Memory B cell (primary cell): Measurements from ENCODE around the gene MT1B.
"Not testable (repeated sequence)": the region's sequence is repeated elsewhere in the genome, so short reads cannot be mapped to it uniquely, and the experiment has no call there.

Experiments
- ATAC-seq: fragments of 150-1000 bp; cut with Tn5 transposase; 2 replicates; pipeline ENCODE4 v1.10.0; 2021; ENCODE audit warnings: low read depth, mild to moderate bottlenecking, moderate library complexity
- DNase-seq, 2 donors: peaks; one replicate each; pipeline ENCODE4 v3.0.0; 2022; ENCODE audit warnings: low spot score in 2 of 2
- H3K27ac Mint-ChIP-seq: one replicate; pipeline ENCODE4 v1.8.0; 2022; ENCODE audit warnings: mild to moderate bottlenecking, moderate library complexity, mixed read lengths
- H3K27me3 Mint-ChIP-seq: one replicate; pipeline ENCODE4 v1.8.0; 2022; ENCODE audit warnings: mixed read lengths
- H3K36me3 Mint-ChIP-seq: one replicate; pipeline ENCODE4 v1.8.0; 2022; ENCODE audit warnings: mild to moderate bottlenecking, mixed read lengths
- H3K4me1 Mint-ChIP-seq: one replicate; pipeline ENCODE4 v1.8.0; 2022; ENCODE audit warnings: mixed read lengths
- H3K4me3 Mint-ChIP-seq: one replicate; pipeline ENCODE4 v1.8.0; 2022; ENCODE audit warnings: mild to moderate bottlenecking, moderate library complexity, mixed read lengths
- H3K9me3 Mint-ChIP-seq: one replicate; pipeline ENCODE4 v1.8.0; 2022; ENCODE audit warnings: mixed read lengths

Gene MT1B

DNA sequence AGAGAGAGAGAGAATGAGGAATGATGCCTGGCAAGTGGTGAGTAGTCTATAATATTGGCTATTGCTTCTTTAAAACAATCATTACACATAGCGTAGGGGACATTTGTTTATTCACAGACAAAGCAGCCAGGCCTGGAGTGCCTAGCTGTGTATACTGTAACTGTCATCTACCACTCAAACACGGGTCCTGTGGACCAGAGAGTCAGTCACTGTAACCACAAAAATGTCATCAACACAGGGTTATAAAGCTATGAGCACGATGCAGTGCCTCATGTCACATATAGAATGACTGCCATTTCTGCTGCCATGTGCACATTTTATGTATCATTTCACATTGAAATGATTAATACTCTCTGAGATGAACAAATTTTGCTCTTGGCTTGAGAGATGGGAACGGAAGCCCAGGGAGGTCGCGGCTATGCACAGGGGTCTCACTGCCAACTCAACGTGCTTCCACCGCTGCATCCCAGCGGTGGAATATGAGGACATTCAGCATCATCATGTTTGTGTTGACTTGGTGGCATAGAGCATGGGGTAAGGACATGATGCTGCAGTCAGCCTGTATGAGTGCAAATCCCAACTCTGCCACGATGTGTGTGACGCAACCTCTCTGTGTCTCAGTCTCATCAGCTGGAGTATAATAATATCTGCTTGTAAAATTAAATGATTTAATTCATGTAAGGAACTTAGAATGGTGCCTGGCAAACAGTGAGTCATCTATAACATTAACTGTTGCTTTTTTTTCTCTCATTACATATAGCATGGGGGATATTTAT, 21.3 kb downstream of the MT1B start:
- H3K27ac Mint-ChIP-seq = no peak overlapping the region
- no peak overlapping the region for H3K4me3 Mint-ChIP-seq
- H3K27me3 Mint-ChIP-seq = peaks cover 39% of the 10 kb centered on the region
- no peaks in the 10 kb centered on the region for H3K9me3 Mint-ChIP-seq
- no peak for DNase-seq
- H3K36me3 Mint-ChIP-seq = no peaks in the 10 kb centered on the region
- ATAC-seq = no peak
- H3K4me1 Mint-ChIP-seq = peaks cover 19% of the 10 kb centered on the region

DNA sequence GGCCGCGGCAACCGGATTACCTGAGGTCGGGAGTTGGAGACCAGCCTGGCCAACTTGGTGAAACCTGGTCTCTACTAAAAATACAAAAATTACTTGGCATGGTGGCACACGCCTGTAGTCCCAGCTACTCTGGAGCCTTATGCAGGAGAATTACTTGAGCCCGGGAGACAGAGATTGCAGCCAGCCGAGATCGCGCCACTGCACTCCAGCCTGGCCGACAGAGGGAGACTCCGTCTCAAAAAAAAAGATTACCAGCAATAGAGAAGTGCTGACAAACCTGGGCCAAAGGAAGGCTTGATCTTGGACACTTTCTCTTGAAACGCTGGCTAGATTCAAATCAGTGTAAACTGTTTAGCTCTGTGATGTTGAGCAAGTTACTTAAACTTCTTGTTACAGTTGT, 22.2 kb downstream of the MT1B start:
- ATAC-seq (peak; percentile 64), DNase-seq (no peak)
- Mint-ChIP-seq H3K9me3 (no peaks in the 10 kb centered on the region), H3K36me3 (no peaks in the 10 kb centered on the region), H3K27ac (no peak overlapping the region), H3K27me3 (peaks cover 32% of the 10 kb centered on the region), H3K4me3 (no peak overlapping the region), H3K4me1 (peaks cover 12% of the 10 kb centered on the region)

DNA sequence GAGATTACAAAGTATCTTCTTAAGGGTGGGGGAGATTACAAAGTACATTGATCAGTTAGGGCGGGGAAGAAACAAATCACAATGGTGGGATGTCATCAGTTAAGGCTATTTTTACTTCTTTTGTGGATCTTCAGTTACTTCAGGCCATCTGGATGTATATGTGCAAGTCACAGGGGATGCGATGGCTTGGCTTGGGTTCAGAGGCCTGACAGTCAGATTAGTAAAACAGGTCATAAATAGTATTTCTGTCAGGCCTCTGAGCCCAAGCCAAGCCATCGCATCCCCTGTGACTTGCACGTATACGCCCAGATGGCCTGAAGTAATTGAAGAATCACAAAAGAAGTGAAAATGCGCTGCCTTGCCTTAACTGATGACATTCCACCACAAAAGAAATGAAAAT, 22.9 kb downstream of the MT1B start:
- not testable (repeated sequence) for H3K27ac Mint-ChIP-seq, ATAC-seq, H3K36me3 Mint-ChIP-seq, H3K4me3 Mint-ChIP-seq, H3K4me1 Mint-ChIP-seq, DNase-seq, H3K9me3 Mint-ChIP-seq
- H3K27me3 Mint-ChIP-seq = peaks cover 28% of the 10 kb centered on the region

DNA sequence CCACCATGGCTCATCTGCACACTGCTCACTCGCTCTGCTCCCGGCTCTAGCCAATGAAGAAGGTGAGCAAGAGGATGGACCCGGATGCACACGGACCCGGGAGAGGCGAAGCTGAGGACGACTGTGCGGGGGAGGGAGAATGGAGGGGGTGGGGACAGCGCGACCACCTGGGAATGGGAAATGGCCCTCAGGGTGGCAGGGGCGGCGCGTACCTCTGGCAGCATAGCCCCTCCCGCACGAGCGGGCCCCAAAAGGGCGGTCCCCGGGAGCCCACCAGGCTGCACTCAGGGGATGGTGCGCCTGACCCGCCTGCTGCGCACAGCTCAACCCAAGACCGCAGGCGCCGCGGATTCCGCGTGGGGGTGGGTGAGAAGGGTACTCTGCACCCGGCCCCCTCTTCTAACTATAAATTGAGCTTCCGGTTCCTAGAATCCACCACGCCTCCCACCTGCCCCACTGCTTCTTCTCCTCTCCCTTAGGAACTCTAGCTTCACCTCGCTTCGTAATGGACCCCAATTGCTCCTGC, 24.1 kb downstream of the MT1B start:
- H3K27ac Mint-ChIP-seq = peak overlapping the region; percentile 28
- H3K9me3 Mint-ChIP-seq = no peaks in the 10 kb centered on the region
- DNase-seq (no peak), ATAC-seq (peak; percentile 57)
- peaks cover 6% of the 10 kb centered on the region for H3K4me1 Mint-ChIP-seq
- H3K27me3 Mint-ChIP-seq = peaks cover 25% of the 10 kb centered on the region
- H3K36me3 Mint-ChIP-seq = no peaks in the 10 kb centered on the region
- H3K4me3 Mint-ChIP-seq = peak overlapping the region; percentile 55

DNA sequence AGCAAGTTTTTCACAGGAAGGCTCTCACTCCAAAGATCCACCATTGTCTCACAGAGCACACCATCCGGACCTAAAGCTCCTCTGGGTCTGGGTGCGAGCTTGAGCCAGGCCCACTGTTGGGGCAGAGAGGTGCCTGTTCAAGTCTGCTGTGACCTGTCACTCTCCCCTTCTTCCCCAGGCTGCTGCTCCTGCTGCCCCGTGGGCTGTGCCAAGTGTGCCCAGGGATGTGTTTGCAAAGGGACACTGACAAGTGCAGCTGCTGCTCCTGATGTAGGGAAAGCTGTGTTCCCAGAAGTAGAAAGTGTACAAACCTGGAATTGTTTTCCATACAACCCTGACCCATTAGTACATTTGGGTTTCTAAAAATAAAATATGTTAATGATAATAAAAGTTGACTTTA, 25.8 kb downstream of the MT1B start:
- ATAC-seq = no peak
- no peak overlapping the region for H3K27ac Mint-ChIP-seq
- peaks cover 21% of the 10 kb centered on the region for H3K27me3 Mint-ChIP-seq
- no peak overlapping the region for H3K4me3 Mint-ChIP-seq
- H3K4me1 Mint-ChIP-seq = peaks cover 15% of the 10 kb centered on the region
- no peaks in the 10 kb centered on the region for H3K9me3 Mint-ChIP-seq
- no peaks in the 10 kb centered on the region for H3K36me3 Mint-ChIP-seq
- DNase-seq = no peak

DNA sequence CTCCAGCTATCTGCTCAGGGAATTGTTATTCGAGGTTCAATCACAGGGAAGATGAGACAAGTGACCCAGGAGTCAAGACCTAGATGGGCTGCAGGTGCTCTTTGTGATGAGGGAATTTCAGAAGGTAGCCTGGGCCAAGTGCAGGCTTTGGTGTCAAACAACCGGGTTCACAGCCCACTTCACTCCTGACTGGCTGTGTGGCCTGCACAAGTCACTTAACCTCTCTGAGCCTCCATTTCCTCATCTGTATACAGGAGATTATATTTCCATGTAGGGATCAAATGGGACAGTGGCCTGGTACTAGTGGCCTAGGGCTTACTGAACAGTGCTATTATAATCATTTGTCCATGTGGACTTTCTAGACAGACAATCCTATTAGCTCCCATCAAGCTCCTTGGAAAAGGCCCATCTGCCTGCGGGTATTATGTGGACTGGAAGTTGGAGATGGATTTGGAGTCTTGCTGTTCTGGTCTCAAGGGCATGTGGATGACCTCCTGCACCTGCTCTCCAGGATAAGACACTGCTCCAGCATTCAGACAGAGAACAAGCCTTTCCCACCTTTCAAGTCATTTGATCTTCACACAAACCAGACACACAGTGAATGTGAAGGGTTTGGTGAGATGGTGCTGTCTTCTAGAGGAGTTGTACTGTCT, 27.5 kb downstream of the MT1B start:
- no peak for ATAC-seq
- Mint-ChIP-seq H3K4me3 (no peak overlapping the region), H3K36me3 (no peaks in the 10 kb centered on the region), H3K27ac (no peak overlapping the region), H3K27me3 (peaks cover 15% of the 10 kb centered on the region), H3K4me1 (peaks cover 15% of the 10 kb centered on the region), H3K9me3 (no peaks in the 10 kb centered on the region)
- DNase-seq = no peak

DNA sequence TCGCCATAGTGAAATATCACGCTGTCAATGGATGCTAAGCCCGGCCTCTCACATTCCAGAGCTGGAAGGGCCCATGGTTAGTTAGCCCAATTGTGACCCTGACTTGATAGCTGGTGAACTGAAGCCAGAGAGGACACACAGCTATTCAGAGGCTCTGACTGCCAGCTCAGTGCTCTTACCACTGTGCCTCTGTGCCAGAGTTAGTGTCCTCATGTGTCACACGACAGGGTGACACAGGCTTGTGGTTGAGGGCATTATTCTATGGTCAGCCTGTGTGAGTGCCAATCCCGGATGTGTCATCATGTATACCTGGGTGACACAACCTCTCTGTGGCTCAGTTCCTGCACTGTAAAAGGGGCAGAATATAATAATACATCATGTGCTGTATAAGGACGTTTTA, 28.1 kb downstream of the MT1B start:
- Mint-ChIP-seq H3K27ac (no peak overlapping the region), H3K9me3 (no peaks in the 10 kb centered on the region), H3K4me3 (no peak overlapping the region), H3K4me1 (peaks cover 15% of the 10 kb centered on the region), H3K36me3 (no peaks in the 10 kb centered on the region), H3K27me3 (peaks cover 12% of the 10 kb centered on the region)
- ATAC-seq (no peak), DNase-seq (no peak)

DNA sequence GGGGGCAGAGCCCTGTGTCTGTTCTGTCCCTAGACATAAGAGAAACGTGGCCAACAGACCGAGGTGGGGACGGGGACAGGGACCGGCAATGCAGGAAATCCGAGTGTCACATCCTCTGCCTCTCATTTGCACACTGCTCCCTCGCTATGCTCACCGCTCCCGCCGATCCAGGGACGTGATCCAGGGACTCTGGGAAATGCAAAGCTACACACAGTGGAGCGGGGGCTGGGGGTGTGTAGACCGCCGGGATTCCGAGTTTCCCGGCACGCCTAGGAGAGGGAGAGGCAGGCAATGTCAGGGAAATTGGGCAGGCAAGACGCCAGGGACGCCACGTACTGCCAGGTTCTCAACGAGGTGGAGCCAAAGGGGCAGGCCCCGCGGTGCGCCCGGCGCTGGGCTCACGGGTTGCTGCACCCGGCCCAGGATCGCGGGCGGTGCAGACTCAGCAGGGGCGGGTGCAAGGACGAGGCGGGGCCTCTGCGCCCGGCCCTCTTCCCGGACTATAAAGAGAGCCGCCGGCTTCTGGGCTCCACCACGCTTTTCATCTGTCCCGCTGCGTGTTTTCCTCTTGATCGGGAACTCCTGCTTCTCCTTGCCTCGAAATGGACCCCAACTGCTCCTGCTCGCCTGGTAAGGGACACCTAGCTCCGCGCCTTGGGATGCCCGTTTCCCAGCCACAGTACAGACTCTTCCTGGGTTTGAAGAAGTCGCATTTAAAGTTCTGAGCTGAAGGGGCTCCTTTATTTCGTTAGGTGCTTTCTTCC, 30.4 kb downstream of the MT1B start, which contains the start of gene MT1X:
Gene MT1X, plus strand, starts transcription at position 532 of the 764 bp plus-strand sequence. Its CDS starts 71 bp downstream, at position 603.
- H3K4me3 Mint-ChIP-seq = peak within 1 kb of the TSS; percentile 93
- DNase-seq (peak; percentile 59 to 63), ATAC-seq (peak; percentile 100)
- H3K9me3 Mint-ChIP-seq = peaks cover 3% of the 10 kb centered on the region
- peaks cover 9% of the 10 kb centered on the region for H3K4me1 Mint-ChIP-seq
- peaks cover 6% of the 10 kb centered on the region for H3K27me3 Mint-ChIP-seq
- peaks cover 3% of the 10 kb centered on the region for H3K36me3 Mint-ChIP-seq
- H3K27ac Mint-ChIP-seq = peak within 1 kb of the TSS; percentile 45

DNA sequence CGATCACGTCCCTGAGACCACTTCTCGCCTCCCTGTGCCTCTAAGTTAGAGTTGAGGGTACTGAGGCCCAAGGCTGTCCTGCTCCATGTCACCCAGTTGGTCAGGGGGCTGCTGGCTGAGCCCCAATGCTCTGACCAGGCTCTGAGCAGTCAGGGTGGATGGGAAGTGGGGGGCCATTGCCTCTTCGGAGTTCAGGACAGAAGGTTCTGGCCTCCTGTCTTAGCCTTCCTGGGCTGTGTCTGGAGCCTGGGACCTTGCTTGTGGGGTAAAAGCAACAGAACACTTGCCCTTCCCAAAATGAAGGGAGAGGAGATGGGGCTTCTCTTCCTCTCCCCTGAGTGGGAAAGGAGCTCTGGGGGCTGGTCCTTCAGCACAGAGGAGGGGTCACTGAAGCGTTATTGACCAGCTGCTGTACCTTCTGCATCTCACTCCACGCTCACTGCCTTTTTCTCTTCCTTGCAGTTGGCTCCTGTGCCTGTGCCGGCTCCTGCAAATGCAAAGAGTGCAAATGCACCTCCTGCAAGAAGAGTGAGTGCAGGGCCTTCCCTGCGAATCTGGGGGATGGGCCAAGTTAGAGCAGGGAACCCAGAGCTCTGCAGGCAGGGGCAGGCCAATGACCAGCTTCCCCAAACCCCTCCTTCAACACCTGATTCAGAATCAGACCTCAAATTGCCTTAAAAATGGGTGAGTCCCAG, 31.2 kb downstream of the MT1B start:
- DNase-seq (no peak), ATAC-seq (no peak)
- Mint-ChIP-seq H3K27me3 (peaks cover 6% of the 10 kb centered on the region), H3K9me3 (peaks cover 3% of the 10 kb centered on the region), H3K4me3 (peak overlapping the region; percentile 93), H3K36me3 (peaks cover 3% of the 10 kb centered on the region), H3K4me1 (peaks cover 9% of the 10 kb centered on the region), H3K27ac (peak overlapping the region; percentile 45)

DNA sequence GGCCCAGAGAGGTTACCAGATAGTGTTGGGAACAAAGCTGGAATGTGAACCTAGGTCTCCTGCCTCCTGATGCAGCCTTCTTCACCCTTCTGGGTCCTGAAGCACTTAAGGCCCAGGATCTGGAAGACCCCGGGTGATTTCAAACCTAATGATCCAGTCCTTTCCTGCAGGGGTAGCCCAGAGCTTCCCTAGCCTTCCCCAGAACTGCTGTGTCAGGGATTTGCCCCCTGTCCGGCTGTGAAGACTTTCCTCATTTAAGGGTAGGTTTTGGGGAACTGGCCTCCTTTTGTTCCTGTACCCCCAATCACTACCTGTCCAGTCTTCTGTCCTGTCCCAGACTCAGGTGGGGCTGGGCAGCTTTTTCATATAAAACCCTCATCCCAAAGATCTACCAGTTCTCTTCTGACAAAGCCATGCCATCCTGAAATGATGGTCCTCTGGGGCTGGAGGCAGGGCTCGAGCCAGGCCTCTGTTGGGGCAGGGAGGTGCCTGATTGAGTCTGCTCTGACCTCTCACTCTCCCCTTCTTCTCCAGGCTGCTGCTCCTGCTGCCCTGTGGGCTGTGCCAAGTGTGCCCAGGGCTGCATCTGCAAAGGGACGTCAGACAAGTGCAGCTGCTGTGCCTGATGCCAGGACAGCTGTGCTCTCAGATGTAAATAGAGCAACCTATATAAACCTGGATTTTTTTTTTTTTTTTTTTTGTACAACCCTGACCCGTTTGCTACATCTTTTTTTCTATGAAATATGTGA, 31.9 kb downstream of the MT1B start:
- Mint-ChIP-seq H3K27ac (no peak overlapping the region), H3K36me3 (peaks cover 3% of the 10 kb centered on the region), H3K4me1 (peaks cover 9% of the 10 kb centered on the region), H3K4me3 (no peak overlapping the region), H3K27me3 (peaks cover 8% of the 10 kb centered on the region), H3K9me3 (peaks cover 3% of the 10 kb centered on the region)
- no peak for ATAC-seq
- no peak for DNase-seq

DNA sequence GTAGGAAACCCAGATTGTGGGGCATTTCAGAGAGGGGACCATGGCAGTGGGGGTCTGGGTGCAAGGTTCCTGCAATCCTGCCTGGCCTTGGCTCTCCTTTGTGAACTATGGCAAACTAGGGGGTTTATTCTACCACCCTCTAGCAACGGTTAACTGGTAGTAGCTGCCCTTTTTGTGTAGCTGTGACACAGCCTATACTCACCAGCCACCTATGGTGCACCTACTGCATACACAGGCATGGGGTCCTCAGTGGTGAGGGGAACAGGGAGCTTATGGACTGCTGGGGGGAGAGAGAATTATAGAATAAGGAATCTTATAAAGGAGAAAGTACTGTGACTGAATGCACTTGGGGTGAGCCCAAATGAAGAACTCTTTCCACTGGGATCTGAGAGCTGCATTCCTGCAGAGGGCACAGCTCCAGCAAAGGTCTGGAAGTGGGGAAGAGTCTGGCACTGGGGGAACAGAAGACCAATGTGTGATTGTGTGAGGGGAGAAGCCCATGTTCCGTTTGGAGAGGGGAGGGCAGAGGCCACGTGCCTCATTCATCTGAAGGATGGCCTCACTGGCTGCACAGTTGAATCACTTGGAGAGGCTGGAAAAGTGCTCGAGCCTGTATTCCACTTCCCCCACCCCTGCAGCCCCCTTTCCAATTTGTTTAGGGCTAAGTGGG, 32.7 kb downstream of the MT1B start:
- Mint-ChIP-seq H3K27me3 (peaks cover 6% of the 10 kb centered on the region), H3K4me1 (peaks cover 9% of the 10 kb centered on the region), H3K4me3 (no peak overlapping the region), H3K36me3 (peaks cover 3% of the 10 kb centered on the region), H3K27ac (no peak overlapping the region), H3K9me3 (peaks cover 3% of the 10 kb centered on the region)
- DNase-seq (no peak), ATAC-seq (no peak)

DNA sequence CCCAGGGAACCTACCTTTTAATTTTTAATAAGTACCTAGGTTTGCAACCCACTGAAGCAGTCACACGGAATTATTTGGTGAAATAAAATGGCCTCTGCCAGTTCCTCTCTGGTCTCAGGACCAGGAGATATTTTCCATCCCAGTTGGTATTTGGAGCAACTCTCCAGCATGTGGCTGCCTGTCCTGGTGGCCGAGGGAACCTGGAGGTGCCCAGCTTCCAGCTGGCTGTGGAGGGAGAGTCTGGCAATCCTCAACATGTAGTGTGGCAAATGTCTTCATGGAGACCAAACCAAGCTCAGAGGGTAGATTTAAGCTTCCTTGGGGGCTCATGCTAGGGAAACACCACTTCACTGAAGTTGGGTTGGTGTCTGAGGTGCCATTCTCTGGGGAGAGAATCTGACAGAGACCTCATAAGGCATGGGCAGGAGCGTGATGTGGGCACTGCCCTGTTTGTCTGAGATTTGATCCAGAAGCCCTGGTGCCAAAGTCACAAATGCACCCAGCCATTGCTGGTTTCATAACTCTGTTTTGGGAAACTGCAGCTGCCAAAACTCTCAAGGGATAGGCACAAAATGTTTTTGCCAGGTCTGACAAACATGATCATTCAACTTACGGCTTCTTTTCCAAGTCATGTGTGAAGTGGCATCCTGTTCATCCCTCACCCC, 33.4 kb downstream of the MT1B start:
- H3K27ac Mint-ChIP-seq = no peak overlapping the region
- H3K27me3 Mint-ChIP-seq = peaks cover 6% of the 10 kb centered on the region
- ATAC-seq (no peak), DNase-seq (no peak)
- H3K4me1 Mint-ChIP-seq = peaks cover 9% of the 10 kb centered on the region
- no peak overlapping the region for H3K4me3 Mint-ChIP-seq
- peaks cover 3% of the 10 kb centered on the region for H3K9me3 Mint-ChIP-seq
- H3K36me3 Mint-ChIP-seq = peaks cover 3% of the 10 kb centered on the region
